IPS-NIHi7 (cell line): ENCODE measurements around the gene OR7G3.

Experiments used
- DNase-seq: peaks from one replicate; pipeline ENCODE4 v3.0.0; 2012; ENCODE audit warnings: mixed read lengths; ENCODE audit errors: extremely low spot score

Gene OR7G3

DNA sequence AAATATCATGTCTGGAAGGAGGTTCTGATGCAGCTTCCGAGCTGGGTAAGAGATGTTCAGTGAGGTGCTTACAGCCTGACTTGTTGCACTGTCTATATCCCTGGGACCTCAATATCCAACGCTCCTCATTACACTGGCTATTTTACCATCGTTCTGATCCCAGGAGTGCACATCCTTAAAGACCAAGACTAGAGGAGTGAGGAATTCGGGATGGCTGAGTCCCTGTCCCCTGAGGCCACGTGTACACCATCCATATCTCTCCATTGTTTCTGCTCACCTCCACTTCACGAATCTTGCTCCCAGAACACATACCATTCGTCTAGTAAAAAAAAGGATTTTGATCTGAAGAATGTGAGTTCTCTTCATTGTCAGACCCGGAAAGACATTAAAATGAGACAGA lies 19.4 kb downstream of the OR7G3 start, which contains the start of gene OR7G2:
TSS of gene OR7G2 (minus strand) at position 101 of the 400 bp plus-strand sequence. CDS start 4,232 bp downstream, outside the sequence.
- DNase-seq: no peak

DNA sequence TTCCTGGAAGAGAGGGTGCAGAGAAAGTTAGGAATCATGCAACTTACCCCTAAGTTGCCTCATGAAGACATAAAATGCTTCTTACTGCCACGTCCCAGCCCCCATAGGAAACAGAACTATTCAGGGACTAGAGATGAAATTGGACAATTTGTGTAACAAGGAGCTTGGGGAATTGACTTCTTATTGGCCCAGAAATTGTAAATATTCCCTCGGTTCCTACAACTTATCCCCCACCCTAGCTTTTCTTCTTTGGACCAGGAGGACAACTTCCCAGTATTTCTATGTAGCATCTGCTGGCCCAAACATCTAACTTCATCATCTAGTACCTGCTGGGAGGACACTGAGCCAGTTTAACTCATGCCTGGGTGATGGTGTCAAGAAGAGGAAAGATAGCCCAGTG lies 40.0 kb downstream of the OR7G3 start, which contains the start of gene OR1M1:
TSS of gene OR1M1 (plus strand) at position 301 of the 400 bp plus-strand sequence. CDS start 6,184 bp downstream, outside the sequence.
- no peak for DNase-seq

DNA sequence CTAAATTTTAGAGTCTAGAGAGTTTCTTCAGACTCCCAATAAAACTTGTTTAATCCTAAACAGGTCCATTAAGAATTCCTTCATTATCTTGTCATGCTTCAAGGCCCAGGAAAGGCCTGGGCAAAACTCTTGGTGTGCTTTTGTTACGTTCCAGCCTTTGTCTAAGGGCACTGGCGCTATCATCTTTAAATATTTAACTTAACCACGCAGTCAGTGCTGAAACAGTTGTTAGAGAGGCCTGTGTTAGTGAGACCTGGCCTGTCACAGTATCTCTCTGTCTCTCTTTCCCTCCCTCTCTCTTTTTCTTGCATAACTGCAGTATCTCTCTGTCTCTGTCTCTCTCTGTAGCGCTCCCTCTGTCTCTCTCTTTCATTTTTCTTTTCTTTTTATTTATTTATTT lies 48.1 kb downstream of the OR7G3 start:
- no peak for DNase-seq

DNA sequence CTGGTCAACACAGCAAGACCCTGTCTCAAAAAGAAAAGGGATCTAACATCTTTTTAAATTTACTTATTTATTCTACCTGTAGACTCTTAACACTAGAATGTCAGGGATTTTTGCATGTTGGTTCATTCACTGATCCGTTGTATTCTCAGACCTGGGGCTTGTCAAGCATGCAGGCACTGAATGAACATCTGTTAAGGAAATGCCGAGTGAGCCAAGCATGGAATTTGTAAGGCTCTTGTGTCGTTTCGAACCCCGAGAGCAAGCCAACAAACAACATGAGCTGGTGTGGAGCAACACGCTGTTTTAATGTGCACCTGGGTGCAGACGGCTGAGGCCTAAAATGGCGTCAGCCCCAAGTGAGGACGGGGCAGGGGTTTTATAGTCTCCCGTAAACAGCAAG lies 49.8 kb downstream of the OR7G3 start:
- DNase-seq: no peak
